Measurements from ENCODE around the gene KRTAP4-4.

DNA sequence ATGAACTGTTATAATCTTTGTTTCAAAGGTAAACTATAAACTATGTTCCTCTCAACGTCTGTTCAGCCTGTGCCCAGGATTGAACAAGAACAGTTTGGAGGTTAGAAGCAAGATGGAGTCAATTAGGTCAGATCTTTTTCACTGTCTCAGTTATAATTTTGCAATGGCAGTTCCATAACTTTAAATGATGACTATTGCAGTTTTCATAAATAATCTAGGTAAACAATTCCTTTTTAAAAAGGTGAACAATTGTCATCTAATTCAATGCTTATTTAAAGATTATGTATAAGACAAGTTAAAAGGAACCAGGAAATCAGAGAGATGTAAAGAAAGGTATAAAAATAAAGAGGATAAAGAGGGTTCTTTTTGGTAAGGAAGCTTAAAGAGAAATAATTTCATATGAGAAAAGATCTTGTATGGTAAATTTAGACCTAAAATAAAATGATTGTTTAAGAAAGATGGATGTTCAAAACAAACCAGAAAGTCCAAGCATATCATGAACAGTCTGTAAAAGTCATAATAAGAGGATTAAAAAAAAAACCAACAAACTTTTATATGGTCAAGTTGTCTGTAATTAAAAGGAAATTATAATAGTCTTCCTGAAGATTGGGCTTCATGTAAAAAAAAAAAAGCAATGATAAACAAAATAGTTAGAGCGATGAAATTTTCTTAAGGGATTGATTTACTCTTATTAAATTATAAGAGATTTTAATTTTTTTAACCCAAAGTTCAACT, 49.2 kb downstream of the KRTAP4-4 start:
- TF ChIP-seq POLR2A (IDR thresholded peaks at IDR 0.05) (no peak), EP300 (IDR thresholded peaks at IDR 0.05) (no peak)
- TF ChIP-seq, protein P1, sequence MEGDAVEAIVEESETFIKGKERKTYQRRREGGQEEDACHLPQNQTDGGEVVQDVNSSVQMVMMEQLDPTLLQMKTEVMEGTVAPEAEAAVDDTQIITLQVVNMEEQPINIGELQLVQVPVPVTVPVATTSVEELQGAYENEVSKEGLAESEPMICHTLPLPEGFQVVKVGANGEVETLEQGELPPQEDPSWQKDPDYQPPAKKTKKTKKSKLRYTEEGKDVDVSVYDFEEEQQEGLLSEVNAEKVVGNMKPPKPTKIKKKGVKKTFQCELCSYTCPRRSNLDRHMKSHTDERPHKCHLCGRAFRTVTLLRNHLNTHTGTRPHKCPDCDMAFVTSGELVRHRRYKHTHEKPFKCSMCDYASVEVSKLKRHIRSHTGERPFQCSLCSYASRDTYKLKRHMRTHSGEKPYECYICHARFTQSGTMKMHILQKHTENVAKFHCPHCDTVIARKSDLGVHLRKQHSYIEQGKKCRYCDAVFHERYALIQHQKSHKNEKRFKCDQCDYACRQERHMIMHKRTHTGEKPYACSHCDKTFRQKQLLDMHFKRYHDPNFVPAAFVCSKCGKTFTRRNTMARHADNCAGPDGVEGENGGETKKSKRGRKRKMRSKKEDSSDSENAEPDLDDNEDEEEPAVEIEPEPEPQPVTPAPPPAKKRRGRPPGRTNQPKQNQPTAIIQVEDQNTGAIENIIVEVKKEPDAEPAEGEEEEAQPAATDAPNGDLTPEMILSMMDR (IDR thresholded peaks at IDR 0.05): no peak
